22Rv1 (cell line): ENCODE measurements around the gene CAPN8.

ENCODE experiments used
- CTCF ChIP-seq: fragments of 450-650 bp; IDR thresholded peaks from 2 replicates; pipeline ENCODE4 v1.5.1; 2017; ENCODE audit warnings: mild to moderate bottlenecking
- ZFX ChIP-seq: fragments of 450-650 bp; IDR thresholded peaks from 2 replicates; pipeline ENCODE4 v1.6.1; 2017; ENCODE audit warnings: antibody characterized with exemption, borderline replicate concordance

- TF ChIP-seq CTCF (no peak), ZFX (no peak)
Observed at GRCh38 chr1:223513309-223513708, 152.2 kb downstream of the CAPN8 start.
